HG02884 (cell line): Measurements from ENCODE around the gene OXLD1.
A peak's percentile ranks its signal among the peaks of the same experiment; 100 is the strongest.

Source experiments
- ATAC-seq: cut with Tn5 transposase; IDR thresholded peaks from one replicate; pipeline ENCODE4 v1.9.1; 2021; ENCODE audit warnings: mild to moderate bottlenecking, moderate library complexity; ENCODE audit not compliant: unreplicated experiment

The OXLD1 gene

DNA sequence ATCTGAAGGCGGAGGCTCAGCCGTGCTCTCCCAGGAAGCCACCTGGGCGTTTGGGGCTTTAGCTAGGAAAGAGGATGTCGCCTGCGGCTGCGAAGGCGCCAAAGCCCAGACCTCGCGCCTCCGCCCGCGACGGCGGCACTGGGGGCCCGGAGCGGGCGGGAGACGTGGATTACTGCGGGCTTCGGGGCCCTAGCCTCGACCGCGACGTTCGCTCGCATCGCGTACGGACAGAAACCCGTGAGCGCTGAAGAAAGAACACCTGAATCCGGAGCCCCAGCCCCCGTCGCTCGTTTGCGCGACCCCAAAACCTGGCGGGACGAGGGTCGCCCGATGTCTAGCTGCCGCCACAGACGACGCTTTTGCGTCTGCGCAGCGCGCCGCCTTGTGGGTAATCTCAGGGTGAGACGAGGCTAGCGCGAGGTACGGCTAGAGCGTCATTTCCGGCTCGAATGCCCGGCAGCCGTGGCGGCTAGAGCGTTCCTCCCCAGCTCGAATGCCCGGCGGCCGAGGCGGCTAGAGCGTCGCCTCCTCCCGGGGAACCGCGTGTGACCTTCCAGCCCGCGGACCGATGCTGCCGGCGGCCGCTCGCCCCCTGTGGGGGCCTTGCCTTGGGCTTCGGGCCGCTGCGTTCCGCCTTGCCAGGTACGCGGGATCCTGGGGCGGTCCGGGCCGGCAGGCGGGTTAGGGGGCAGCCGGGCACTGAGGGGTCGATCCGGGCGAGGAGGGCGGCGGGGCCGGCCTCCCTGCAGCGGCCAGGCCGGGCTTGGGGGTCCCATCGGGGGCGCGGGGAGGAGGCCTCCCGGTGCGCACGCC lies 36.7 kb upstream of the OXLD1 start, which contains the start of gene MRPL12:
Gene MRPL12 (plus strand): TSS at position 434 of the 813 bp plus-strand sequence. CDS start 135 bp downstream, at position 569.
- ATAC-seq, result peak; percentile 75

DNA sequence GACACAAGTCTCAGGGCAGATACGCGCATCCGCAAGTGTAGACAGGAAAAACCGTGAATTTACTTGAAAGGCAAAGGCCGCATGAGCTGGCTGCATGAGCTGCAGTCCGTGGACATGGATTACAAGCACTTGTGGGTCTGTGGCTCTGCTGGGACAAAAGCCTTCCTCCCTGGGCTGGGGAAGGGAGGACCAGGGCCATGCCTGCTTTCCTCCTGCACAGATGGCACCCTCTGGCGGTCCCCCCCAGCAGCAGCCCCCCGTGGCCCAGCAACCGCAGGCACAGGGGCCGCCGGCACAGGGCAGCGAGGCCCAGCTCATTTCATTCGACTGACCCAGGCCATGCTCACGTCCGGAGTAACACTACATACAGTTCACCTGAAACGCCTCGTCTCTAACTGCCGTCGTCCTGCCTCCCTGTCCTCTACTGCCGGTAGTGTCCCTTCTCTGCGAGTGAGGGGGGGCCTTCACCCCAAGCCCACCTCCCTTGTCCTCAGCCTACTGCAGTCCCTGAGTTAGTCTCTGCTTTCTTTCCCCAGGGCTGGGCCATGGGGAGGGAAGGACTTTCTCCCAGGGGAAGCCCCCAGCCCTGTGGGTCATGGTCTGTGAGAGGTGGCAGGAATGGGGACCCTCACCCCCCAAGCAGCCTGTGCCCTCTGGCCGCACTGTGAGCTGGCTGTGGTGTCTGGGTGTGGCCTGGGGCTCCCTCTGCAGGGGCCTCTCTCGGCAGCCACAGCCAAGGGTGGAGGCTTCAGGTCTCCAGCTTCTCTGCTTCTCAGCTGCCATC lies 35.1 kb upstream of the OXLD1 start:
- ATAC-seq, result no peak

DNA sequence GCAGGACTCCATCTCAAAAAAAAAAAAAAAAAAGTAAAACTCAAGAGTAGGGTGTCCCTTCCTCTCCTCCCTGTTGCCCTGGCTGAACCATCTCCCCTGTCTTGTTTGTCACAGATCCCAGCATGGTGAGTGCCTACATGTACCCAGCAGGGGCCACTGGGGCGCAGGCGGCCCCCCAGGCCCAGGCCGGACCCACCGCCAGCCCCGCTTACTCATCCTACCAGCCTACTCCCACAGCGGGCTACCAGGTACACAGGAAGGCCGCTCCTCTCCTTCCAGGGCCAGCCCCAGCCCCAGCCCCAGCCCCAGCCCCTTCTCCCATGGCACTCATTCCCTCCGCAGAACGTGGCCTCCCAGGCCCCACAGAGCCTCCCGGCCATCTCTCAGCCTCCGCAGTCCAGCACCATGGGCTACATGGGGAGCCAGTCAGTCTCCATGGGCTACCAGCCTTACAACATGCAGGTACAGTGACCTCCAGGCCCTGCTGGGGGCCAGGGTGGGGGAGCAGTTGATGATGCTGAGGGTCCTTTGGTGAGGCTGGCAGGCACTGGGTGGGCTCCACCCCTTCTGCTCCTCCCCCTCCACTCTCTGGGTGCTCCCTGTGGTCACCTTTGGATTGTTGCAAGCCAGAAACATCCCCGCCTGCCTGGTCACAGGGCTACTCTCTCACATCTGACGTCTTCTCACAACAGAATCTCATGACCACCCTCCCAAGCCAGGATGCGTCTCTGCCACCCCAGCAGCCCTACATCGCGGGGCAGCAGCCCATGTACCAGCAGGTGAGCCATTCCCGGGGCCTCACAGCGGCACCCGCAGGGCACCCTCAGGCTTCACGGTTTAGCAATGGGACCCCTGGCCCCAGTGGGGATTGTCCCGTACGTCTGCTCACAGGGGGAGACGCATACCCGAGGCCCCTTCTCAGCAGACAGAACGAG lies 34.2 kb upstream of the OXLD1 start:
- ATAC-seq, result no peak

DNA sequence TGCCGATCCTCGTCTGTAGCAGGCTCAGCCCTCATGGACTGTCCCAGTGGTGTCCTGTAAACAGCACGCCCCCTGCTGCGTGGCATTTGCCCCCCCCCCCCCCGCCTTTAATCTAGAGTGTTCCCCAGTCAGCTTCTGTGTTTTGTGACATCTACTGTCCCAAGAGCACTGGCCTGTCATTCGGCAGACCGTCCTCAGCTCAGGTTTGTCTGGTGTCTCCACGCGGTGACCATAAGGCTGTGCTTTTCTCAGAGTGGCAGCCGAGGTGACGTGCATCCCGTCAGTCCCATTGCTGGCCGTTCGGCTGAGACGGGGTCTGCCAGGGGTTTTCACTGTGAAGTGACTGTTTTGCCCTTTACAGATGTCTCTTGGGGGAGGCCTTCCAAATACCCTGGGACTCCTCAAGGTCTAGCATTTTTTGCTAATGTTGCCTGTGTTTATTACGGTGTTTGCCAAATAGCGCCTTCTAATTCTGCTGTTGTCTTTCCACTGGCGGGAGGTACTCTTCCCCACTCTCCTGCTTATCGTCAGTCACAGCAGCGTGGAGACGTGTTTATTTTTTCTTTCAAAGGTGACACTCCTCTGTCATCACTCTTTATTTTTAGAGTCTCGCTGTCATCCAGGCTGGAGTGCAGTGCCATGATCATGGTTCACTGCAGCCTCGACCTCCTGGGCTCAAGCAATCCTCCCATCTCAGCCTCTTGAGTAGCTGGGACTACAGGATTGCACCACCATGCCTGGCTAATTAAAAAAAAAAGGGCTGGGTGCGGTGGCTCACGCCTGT lies 31.0 kb upstream of the OXLD1 start:
- ATAC-seq, result no peak

DNA sequence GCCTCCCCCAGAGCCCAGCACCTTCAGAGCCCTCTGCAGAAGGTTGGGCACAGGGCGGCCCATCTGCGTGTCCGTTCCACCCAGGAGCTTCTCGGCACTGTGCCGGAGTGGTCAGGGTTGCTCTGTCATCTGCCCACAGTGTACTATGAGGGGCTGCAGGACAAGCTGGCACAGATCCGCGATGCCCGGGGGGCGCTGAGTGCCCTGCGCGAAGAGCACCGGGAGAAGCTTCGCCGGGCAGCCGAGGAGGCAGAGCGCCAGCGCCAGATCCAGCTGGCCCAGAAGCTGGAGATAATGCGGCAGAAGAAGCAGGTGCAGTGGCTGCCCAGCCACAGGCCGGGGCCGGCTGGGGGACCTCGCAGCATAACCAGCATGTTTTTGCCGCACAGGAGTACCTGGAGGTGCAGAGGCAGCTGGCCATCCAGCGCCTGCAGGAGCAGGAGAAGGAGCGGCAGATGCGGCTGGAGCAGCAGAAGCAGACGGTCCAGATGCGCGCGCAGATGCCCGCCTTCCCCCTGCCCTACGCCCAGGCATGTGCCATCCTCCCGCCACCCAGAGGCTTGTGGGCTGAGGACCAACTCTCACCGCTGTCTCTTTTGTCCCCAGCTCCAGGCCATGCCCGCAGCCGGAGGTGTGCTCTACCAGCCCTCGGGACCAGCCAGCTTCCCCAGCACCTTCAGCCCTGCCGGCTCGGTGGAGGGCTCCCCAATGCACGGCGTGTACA lies 30.0 kb upstream of the OXLD1 start:
- no peak for ATAC-seq

DNA sequence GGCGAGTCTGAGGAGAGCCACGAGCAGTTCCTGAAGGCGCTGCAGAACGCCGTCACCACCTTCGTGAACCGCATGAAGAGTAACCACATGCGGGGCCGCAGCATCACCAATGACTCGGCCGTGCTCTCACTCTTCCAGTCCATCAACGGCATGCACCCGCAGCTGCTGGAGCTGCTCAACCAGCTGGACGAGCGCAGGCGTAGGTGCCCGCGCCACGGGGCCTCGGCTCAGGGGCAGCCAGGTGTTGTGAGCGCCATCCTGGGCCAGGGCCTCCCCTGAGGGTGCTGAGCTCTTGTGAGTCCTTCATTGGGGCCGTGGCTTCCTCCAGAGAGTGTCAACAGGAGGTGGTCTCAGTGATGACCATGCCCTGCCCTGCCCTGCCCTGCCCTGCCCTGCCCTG lies 29.4 kb upstream of the OXLD1 start:
- no peak for ATAC-seq

DNA sequence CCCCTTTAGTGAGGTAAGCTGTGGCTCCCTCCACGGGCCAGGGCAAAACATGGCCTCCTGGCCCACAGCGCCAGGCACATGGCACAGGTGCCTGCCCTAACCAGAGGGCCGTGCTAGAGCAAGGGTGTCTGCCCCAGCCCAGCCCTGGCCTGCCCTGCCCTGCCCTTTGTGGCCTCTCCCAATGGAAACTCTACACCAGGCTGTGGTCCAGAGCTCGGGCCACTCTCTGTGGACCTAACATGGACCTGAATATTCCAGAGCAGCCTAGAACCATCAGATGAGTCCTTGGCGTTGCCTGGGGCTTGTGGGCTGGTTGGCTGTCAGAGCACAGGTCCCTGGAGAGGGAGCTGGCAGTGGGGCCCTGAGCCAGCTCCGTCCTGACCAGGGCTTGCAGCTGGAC lies 28.8 kb upstream of the OXLD1 start:
- ATAC-seq, result no peak

DNA sequence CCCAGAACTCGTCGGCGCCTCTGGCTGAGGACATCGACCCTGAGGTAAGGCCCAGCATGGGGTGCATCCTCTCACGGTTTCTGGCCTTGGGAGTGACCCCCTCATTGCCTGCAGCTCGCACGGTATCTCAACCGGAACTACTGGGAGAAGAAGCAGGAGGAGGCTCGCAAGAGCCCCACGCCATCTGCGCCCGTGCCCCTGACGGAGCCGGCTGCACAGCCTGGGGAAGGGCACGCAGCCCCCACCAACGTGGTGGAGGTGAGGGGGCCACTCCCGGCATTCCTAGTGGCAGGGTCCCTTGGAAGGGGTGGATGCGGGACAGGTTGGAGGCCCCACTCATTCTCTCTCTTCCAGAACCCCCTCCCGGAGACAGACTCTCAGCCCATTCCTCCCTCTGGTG lies 28.4 kb upstream of the OXLD1 start:
- ATAC-seq, result no peak

DNA sequence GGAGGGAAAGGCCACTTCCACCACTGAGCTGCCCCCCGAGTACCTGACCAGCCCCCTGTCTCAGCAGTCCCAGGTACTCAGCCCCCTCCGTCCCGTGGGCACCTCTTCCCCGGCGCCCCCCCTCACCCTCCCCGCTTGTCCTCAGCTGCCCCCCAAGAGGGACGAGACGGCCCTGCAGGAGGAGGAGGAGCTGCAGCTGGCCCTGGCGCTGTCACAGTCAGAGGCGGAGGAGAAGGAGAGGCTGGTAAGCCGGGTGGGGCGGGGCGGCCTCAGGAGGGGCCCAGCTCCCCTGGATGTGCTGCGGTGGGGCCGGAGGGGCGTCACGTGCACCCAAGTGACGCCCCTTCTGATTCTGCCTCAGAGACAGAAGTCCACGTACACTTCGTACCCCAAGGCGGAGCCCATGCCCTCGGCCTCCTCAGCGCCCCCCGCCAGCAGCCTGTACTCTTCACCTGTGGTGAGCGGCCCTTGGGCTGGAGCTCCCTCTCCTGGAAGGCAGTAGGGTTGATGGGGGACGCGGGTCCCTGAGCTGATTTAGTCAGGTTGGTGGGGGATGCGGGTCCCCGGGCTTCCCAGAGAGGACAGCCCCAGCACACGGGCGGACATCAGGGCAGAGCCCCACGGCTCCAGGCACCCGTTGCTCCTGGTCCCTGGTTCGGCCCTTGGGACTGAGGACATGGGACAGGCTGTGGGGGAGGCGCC lies 27.3 kb upstream of the OXLD1 start:
- ATAC-seq, result no peak

DNA sequence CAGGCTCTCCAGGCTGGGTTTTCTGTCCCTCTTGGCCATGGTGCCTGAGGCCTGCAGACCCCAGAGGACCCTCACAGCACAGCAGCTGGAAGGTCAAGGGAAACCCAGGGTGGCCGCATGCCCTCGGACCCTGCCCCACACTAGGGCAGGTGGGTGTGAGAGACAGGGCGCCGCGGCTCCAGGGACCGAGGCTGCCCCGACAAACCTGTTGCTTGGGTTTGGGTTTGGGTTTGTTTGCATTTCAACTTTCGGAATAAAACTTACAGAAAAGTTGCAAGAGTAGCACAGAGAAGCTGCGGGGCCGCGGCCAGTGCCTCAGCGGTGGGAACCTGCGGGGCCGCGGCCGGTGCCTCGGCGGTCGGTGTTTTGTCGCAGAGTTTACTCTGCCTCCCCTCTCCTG lies 25.2 kb upstream of the OXLD1 start:
- no peak for ATAC-seq

DNA sequence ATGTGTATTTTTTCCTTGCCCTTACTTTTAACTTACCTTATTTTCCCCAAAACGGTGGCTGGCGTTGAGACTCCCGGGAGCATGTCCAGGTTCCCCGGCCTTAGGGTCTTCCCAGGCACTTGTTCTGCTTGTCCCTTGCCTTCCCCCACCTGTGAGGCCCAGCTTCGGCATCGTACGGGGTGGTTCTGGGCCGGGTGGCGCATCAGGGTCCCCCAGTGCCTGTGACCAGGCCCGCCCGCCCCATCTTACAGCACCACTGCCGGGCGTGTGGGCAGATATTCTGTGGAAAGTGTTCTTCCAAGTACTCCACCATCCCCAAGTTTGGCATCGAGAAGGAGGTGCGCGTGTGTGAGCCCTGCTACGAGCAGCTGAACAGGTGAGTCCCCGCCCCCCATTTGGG lies 24.8 kb upstream of the OXLD1 start:
- ATAC-seq, result no peak

DNA sequence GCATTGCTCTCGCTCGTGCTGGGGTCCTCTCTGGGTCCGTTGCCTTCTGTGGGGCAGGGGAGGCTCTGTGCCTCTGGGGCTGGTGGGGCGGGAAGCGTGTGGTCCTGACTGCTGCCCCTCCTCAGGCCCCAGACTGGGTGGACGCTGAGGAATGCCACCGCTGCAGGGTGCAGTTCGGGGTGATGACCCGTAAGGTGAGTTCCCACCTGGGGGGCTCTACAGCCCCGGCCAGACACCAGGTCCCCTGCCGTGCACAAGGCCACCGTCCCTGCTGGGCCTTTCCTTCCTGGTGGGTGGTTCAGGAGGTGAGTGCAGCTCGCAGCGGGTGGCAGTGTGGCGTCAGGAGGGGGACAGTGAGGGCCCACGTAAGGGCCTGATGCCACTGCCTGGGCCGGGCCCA lies 24.1 kb upstream of the OXLD1 start:
- ATAC-seq, result no peak

DNA sequence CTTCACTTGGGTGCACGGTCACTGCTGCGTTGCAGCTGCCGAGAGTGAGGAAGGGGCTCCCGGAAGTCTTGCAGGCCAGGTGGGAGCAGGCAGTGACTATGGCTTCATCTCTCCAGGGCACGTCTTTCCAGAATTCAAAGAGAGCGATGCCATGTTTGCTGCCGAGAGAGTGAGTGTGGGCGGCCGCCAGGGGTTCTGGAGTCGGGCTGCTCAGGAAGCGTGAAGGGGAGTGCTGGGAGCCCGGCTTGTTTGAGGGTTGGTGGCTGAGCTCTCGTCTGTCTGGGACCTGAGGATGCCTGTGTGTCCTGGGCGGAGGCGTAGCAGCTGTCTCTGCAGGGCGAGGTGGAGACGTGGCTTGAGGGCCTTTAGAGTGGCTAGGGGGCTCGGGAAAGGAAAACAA lies 23.7 kb upstream of the OXLD1 start:
- ATAC-seq, result no peak

DNA sequence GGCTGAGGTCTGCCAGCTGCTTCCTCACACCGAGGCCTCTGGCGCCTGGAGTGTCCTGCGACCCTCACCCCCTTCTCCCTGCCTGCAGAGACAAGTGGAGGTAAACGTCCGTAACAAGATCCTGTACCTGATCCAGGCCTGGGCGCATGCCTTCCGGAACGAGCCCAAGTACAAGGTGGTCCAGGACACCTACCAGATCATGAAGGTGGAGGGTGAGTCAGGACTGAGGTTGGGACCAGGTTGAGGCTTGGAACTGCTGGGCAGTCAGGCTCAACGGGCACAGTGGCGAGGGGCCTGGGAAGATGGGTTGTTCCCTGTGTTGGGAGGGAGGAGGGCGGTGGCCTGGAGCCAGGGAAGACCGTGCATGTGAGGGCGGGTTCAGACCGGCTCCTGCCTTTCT lies 22.2 kb upstream of the OXLD1 start:
- no peak for ATAC-seq

DNA sequence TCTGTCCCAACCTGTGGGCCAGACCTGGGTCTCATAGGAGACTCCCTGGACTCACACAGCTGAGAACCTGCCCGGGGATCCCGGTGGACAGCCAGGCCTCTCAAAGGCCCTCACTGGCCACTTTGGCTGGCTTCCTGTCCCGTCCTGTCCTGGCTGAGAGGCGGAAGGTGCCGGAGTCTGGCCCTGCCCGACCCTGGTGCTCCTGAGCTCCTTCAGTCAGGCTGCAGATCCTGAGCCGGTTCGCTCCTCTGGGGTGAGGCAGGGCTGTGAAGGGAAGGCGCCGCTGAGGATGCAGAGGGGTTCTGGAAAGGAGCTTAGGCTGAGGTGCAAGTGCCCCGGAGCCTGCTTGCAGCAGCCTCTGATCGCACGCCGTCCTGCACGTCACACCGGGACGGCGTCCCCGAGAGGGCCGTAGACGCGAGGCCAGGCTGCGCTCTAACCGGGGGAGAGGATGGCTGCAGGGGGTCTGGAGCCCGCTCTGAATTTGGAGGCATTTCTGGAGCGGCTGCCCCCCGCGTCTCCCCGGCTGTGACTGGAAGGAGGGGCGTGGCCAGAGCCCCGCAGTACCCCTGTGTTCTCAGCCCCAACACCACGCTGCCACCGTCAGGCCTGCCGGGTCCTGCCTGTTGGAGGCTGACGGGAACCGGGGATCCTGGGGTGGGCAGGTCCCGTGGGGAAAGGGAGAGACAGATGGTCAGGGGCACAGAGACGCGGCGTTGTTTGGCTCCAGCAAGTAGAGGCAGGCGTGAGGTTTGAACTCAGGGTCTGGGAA lies 21.6 kb upstream of the OXLD1 start:
- ATAC-seq, result no peak

DNA sequence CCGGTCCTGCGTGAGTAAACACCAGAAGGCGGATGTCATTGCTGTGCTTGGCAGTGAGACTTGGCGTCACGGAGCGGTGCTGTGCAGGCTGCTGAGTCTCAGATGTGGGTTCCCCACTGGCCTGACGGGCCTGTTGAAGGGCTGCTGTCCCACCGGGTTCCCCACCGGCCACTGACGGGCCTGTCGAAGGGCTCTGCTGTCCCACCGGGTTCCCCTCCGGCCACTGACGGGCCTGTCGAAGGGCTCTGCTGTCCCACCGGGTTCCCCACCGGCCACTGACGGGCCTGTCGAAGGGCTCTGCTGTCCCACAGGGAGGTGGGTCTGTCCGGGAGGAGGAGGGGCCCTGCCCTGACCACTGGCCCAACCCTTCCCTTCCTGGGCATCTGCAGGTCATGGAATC lies 20.2 kb upstream of the OXLD1 start:
- no peak for ATAC-seq

DNA sequence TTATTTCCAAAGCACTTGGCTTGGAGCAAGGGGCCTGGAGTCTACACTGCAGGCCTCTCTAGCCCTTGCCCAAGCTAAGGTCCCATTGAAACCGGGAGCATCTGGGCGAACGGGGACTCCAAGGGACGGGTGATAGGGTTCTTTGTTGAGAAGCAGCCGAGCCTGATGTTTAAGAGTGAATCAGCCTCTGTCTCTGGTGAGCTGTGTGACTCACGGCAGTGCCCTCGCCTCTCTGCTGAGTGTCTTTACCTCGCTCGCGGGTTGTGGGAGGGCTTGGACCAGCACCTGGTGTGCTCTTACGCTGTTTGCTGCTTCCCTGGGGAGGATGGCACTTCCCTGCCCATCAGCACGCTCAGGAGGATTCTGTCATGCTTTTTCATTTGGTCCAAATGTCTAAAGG lies 18.7 kb upstream of the OXLD1 start:
- ATAC-seq, result no peak

DNA sequence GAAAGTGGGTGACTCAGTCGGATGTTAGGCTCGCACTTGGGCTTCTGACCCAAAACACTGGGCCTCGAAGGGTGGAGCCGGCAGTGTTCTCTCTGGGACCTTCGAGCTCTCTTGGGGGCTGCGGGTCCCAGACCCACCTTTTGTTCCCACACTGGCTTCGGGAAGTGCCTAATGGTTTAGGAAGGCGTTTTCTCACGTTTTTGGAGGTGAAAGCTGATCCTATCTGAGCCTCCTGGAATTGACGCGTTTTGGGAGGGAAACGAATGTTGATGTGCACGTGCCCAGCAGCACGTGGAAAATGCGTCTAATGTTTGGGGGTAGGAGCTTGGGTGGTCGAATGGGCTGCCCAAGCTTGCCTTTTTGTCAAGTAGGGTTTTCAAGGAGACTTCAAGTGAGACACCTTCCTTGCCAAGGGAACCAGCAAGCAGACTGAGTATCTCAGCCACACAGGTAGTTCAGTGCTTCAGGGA lies 18.1 kb upstream of the OXLD1 start:
- no peak for ATAC-seq
